Lower leg skin (tissue), 3 donors: ENCODE results near the gene CCDC106.

ENCODE experiments used
- CTCF ChIP-seq, 3 donors: fragments of 450-650 bp; IDR thresholded peaks; one replicate each; pipeline ENCODE4 v1.5.1; 2016; ENCODE audit warnings: antibody characterized with exemption in 3 of 3, mild to moderate bottlenecking in 3 of 3, moderate library complexity in 2 of 3
- POLR2A ChIP-seq, 2 donors: fragments of 450-650 bp; IDR thresholded peaks; one replicate each; pipeline ENCODE4 v1.6.1; 2016 to 2017; ENCODE audit warnings: antibody characterized with exemption in 2 of 2, mild to moderate bottlenecking in 1 of 2, moderate library complexity in 1 of 2

GRCh38 chr19:55672418-55672817 lies 24.4 kb downstream of the CCDC106 start:
- TF ChIP-seq CTCF (IDR thresholded peaks at IDR 0.05) (no peak), POLR2A (IDR thresholded peaks at IDR 0.05) (no peak)
